GM23338 (cell line): ENCODE data around the gene SIRPB1. TPM values are rescaled to one million over a fixed set of nuclear protein-coding genes. Genes with fewer than 3 reads are reported as not detected.
A peak's percentile ranks its signal among the peaks of the same experiment; 100 is the strongest.

Experiments used
- ATAC-seq: fragments of 200-7000 bp; cut with Tn5 transposase; 3 replicates; pipeline ENCODE4 v1.9.1; 2020
- DNase-seq: peaks from one replicate; pipeline ENCODE4 v3.0.0-alpha.2; 2015; ENCODE audit warnings: low spot score
- H2AFZ ChIP-seq: fragments of 200-600 bp; sonication (generic); 2 replicates; pipeline ENCODE4 v1.8.0; 2016; ENCODE audit warnings: antibody characterized with exemption, mild to moderate bottlenecking, moderate library complexity
- H3F3A ChIP-seq: fragments of 200-600 bp; sonication (generic); replicated peaks from 2 replicates; pipeline ENCODE4 v1.8.0; 2017; ENCODE audit warnings: antibody characterized with exemption, mixed run types, low read depth
- H3K27ac ChIP-seq: fragments of 200-600 bp; sonication (generic); 2 replicates; pipeline ENCODE4 v1.6.1; 2016; ENCODE audit warnings: low read depth
- H3K27me3 ChIP-seq: fragments of 200-600 bp; sonication (generic); 2 replicates; pipeline ENCODE4 v1.8.0; 2016; ENCODE audit warnings: mild to moderate bottlenecking, mixed run types, moderate library complexity; ENCODE audit not compliant: insufficient read depth
- H3K36me3 ChIP-seq: fragments of 200-600 bp; sonication (generic); 2 replicates; pipeline ENCODE4 v1.8.0; 2016; ENCODE audit warnings: mild to moderate bottlenecking; ENCODE audit not compliant: insufficient read depth
- H3K4me1 ChIP-seq: fragments of 200-600 bp; sonication (generic); 2 replicates; pipeline ENCODE4 v1.8.0; 2016; ENCODE audit warnings: mild to moderate bottlenecking, moderate library complexity; ENCODE audit not compliant: insufficient read depth
- H3K4me2 ChIP-seq: fragments of 200-600 bp; sonication (generic); 2 replicates; pipeline ENCODE4 v1.7.1; 2017; ENCODE audit warnings: mixed run types
- H3K4me3 ChIP-seq: fragments of 200-600 bp; sonication (generic); 2 replicates; pipeline ENCODE4 v1.6.1; 2016; ENCODE audit warnings: mixed run types
- H3K79me2 ChIP-seq: fragments of 200-600 bp; sonication (generic); replicated peaks from 2 replicates; pipeline ENCODE4 v1.8.0; 2017; ENCODE audit warnings: mild to moderate bottlenecking; ENCODE audit not compliant: insufficient read depth
- H3K9me2 ChIP-seq: fragments of 200-600 bp; sonication (generic); 2 replicates; pipeline ENCODE4 v1.8.0; 2017; ENCODE audit not compliant: insufficient read depth
- H4K20me1 ChIP-seq: fragments of 200-600 bp; sonication (generic); replicated peaks from 2 replicates; pipeline ENCODE4 v1.8.0; 2017; ENCODE audit warnings: mild to moderate bottlenecking; ENCODE audit not compliant: insufficient read depth
- H3K27ac Mint-ChIP-seq: 2 replicates; pipeline ENCODE4 v1.8.0; 2020; ENCODE audit warnings: inconsistent platforms, mild to moderate bottlenecking, moderate library complexity, mixed read lengths
- H3K27me3 Mint-ChIP-seq: 3 replicates; pipeline ENCODE4 v1.8.0; 2022; ENCODE audit warnings: low read depth, mild to moderate bottlenecking, moderate library complexity, mixed read lengths, inconsistent platforms; ENCODE audit not compliant: insufficient read depth, poor library complexity
- H3K36me3 Mint-ChIP-seq: 3 replicates; pipeline ENCODE4 v1.8.0; 2021; ENCODE audit warnings: low read depth, mild to moderate bottlenecking, inconsistent platforms, moderate library complexity, mixed read lengths
- H3K4me1 Mint-ChIP-seq: 3 replicates; pipeline ENCODE4 v1.8.0; 2020; ENCODE audit warnings: mild to moderate bottlenecking, inconsistent platforms, mixed read lengths
- H3K4me3 Mint-ChIP-seq: 3 replicates; pipeline ENCODE4 v1.8.0; 2021; ENCODE audit warnings: moderate library complexity, mild to moderate bottlenecking, inconsistent platforms, mixed read lengths
- H3K9me3 Mint-ChIP-seq: 3 replicates; pipeline ENCODE4 v1.8.0; 2020; ENCODE audit warnings: moderate library complexity, mild to moderate bottlenecking, inconsistent platforms, mixed read lengths
- CREB1 ChIP-seq: fragments of 250-450 bp; sonication (Bioruptor Pico); IDR thresholded peaks from 2 replicates; pipeline ENCODE4 v1.5.0; 2020; ENCODE audit warnings: low read depth, mild to moderate bottlenecking, moderate library complexity
- CTCF ChIP-seq, 2 experiments: fragments of 200-600 bp in 1 of 2; sonication (generic) in 1 of 2; conservative IDR thresholded peaks; 2 replicates each; pipeline versions ENCODE4 v1.5.1 to v1.6.1; 2016 to 2017; ENCODE audit warnings: antibody characterized with exemption in 2 of 2, low read depth in 2 of 2, mild to moderate bottlenecking in 2 of 2, moderate library complexity in 1 of 2
- EZH2 ChIP-seq: fragments of 200-600 bp; sonication (generic); IDR thresholded peaks from one replicate; pipeline ENCODE4 v1.8.0; 2017; ENCODE audit warnings: antibody characterized with exemption, mild to moderate bottlenecking, low read depth; ENCODE audit not compliant: unreplicated experiment
- JUNB ChIP-seq: IDR thresholded peaks from one replicate; pipeline ENCODE4 v1.6.1; 2016; ENCODE audit warnings: antibody characterized with exemption; ENCODE audit not compliant: unreplicated experiment
- NANOG ChIP-seq: IDR thresholded peaks from 2 replicates; pipeline ENCODE4 v1.6.1; 2016; ENCODE audit warnings: antibody characterized with exemption, borderline replicate concordance
- POLR2AphosphoS5 ChIP-seq: IDR thresholded peaks from 2 replicates; pipeline ENCODE4 v1.6.1; 2016; ENCODE audit warnings: antibody characterized with exemption, low read depth
- REST ChIP-seq: IDR thresholded peaks from one replicate; pipeline ENCODE4 v1.6.1; 2018; ENCODE audit warnings: antibody characterized with exemption; ENCODE audit not compliant: unreplicated experiment
- STAT1 ChIP-seq: IDR thresholded peaks from one replicate; pipeline ENCODE4 v1.6.1; 2016; ENCODE audit warnings: antibody characterized with exemption; ENCODE audit not compliant: unreplicated experiment
- ZNF114 ChIP-seq: fragments of 250-450 bp; sonication (Bioruptor Pico); IDR thresholded peaks from 2 replicates; pipeline ENCODE4 v1.5.0; 2020; ENCODE audit warnings: mild to moderate bottlenecking, moderate library complexity
- ZNF331 ChIP-seq: fragments of 250-450 bp; sonication (Bioruptor Pico); IDR thresholded peaks from 2 replicates; pipeline ENCODE4 v1.5.0; 2020; ENCODE audit warnings: low read depth, mild to moderate bottlenecking, moderate library complexity
- ZNF462 ChIP-seq: fragments of 250-450 bp; sonication (Bioruptor Pico); IDR thresholded peaks from 2 replicates; pipeline ENCODE4 v1.5.0; 2020; ENCODE audit warnings: mild to moderate bottlenecking, moderate library complexity
- polyA plus RNA-seq: library from polyadenylated mRNA; unstranded; fragments of >200 nt; fragmentation: Nextera tagmentation; extraction: Ambion mirVana; gene quantifications from 2 replicates; pipeline ENCODE4 v1.2.1, GENCODE V29; 2016
- total RNA-seq: library from RNA; depleted of rRNA; stranded (reverse); fragments of >200 nt; shearing (Covaris generic); gene quantifications from 2 replicates; pipeline ENCODE4 v1.2.3, GENCODE V29; 2014
- TF ChIP-seq, protein P1 (sequence below): IDR thresholded peaks from 2 replicates; pipeline ENCODE4 v1.6.1; 2016; ENCODE audit warnings: antibody characterized with exemption

Gene SIRPB1
- total and polyA plus RNA-seq, 2 experiments from 2014 or later, result not detected

DNA sequence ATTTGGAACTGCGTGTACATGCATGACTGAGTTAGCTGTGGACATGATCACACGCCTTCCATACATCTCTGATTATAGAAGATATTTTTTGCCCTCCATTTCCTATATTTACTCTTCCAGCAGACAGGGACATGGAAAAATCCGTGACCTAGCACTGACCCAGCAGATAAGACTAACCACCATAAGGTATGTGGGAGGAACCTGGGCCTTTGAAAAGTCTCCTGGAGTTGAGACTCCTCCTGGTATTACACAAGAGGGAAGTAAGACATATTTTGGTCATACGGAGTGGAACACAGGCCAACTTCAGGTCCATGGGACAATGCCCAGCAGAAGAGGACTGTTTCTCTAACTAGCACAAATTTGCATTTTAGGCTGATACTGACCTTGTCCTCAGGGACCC, 13.7 kb upstream of the SIRPB1 start (continued):
- TF ChIP-seq, protein P1, sequence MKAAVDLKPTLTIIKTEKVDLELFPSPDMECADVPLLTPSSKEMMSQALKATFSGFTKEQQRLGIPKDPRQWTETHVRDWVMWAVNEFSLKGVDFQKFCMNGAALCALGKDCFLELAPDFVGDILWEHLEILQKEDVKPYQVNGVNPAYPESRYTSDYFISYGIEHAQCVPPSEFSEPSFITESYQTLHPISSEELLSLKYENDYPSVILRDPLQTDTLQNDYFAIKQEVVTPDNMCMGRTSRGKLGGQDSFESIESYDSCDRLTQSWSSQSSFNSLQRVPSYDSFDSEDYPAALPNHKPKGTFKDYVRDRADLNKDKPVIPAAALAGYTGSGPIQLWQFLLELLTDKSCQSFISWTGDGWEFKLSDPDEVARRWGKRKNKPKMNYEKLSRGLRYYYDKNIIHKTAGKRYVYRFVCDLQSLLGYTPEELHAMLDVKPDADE, result no peak

DNA sequence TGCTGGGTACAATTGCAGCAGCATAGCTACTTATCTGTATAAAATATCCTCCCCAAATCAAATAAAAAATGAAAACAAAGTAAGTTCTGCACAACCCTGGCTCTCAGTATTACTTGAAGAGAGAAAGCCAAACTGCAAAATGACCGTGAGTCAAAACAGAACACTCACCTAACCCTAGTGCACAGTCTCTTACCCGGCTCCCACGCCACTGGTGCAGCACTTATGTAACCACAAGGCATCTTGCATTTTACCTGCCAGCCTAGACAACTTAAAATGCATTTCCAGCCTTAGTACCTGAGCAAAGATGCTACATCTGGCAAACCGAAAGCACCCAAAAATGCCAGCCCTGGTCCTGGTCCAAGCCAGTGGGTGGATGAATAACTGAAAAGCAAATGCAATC, 12.4 kb upstream of the SIRPB1 start:
- Histone ChIP-seq H3K36me3 (no peaks in the 10 kb centered on the region), H3K4me1 (peaks cover 14% of the 10 kb centered on the region), H4K20me1 (no peaks in the 10 kb centered on the region), H2AFZ (peak overlapping the region; percentile 88), H3K79me2 (no peaks in the 10 kb centered on the region), H3K4me2 (no peak overlapping the region; the same call in 1 of the 2 replicates), H3F3A (no peaks in the 10 kb centered on the region), H3K27ac (no peak overlapping the region), H3K9me2 (peaks cover 6% of the 10 kb centered on the region; the same call in 1 of the 2 replicates), H3K4me3 (no peak overlapping the region), H3K27me3 (no peaks in the 10 kb centered on the region)
- ATAC-seq (no peak), DNase-seq (no peak)
- H3K36me3 Mint-ChIP-seq, result no peaks in the 10 kb centered on the region
- peaks cover 4% of the 10 kb centered on the region; the same call in 2 of the 3 replicates for H3K9me3 Mint-ChIP-seq
- H3K4me1 Mint-ChIP-seq, result peaks cover 34% of the 10 kb centered on the region
- H3K27me3 Mint-ChIP-seq, result peaks cover 12% of the 10 kb centered on the region
- no peak overlapping the region for H3K4me3 Mint-ChIP-seq
- H3K27ac Mint-ChIP-seq, result no peak overlapping the region
- TF ChIP-seq POLR2AphosphoS5 (no peak), STAT1 (no peak), ZNF331 (CRISPR knock-in tag) (no peak), REST (no peak), EZH2 (no peak), ZNF462 (CRISPR knock-in tag) (no peak), NANOG (no peak), JUNB (no peak), CREB1 (CRISPR knock-in tag) (no peak), CTCF (conservative IDR thresholded peaks at IDR 0.05; ENCODE audit: low read depth in 2 of 2) (no peak), ZNF114 (CRISPR knock-in tag) (no peak)
- TF ChIP-seq, protein P1, result no peak
